Activated T-helper 1 cell treated with Interleukin-2 at 50 U/mL for 16 hours (primary cell): ENCODE measurements around the gene GLDC.
"Not testable (repeated sequence)": the region's sequence is repeated elsewhere in the genome, so short reads cannot be mapped to it uniquely, and the experiment has no call there.

Experiments
- DNase-seq: peaks from one replicate; pipeline ENCODE4 v3.0.0-alpha.2; 2020; ENCODE audit warnings: low read depth

The GLDC gene

GRCh38 chr9:6645355-6646292 is at the start of gene GLDC:
Gene GLDC (minus strand): TSS chr9:6645729. CDS start chr9:6645499, 230 bp downstream.
- DNase-seq, result no peak

- DNase-seq, result no peak
Observed at GRCh38 chr9:6692881-6693361, 47.4 kb upstream of the GLDC start.

GRCh38 chr9:6692433-6692832 is 46.9 kb upstream of the GLDC start:
- no peak for DNase-seq

GRCh38 chr9:6690675-6691070 is 45.1 kb upstream of the GLDC start:
- not testable (repeated sequence) for DNase-seq

- no peak for DNase-seq
Observed at GRCh38 chr9:6689893-6690674, 44.6 kb upstream of the GLDC start.

GRCh38 chr9:6687180-6687579 is 41.7 kb upstream of the GLDC start:
- no peak for DNase-seq

GRCh38 chr9:6686396-6686795 is 40.9 kb upstream of the GLDC start:
- DNase-seq, result no peak

- DNase-seq, result no peak
Observed at GRCh38 chr9:6681957-6682501, 36.5 kb upstream of the GLDC start.

- DNase-seq, result peak; percentile 82
Observed at GRCh38 chr9:6681147-6681956, 35.8 kb upstream of the GLDC start.

- peak; percentile 34 for DNase-seq
Observed at GRCh38 chr9:6680797-6681146, 35.2 kb upstream of the GLDC start.

- DNase-seq, result no peak
Observed at GRCh38 chr9:6677803-6678202, 32.3 kb upstream of the GLDC start.

- no peak for DNase-seq
Observed at GRCh38 chr9:6676254-6676921, 30.9 kb upstream of the GLDC start.

GRCh38 chr9:6675268-6675667 is 29.7 kb upstream of the GLDC start:
- DNase-seq, result no peak

GRCh38 chr9:6673326-6674025 is 27.9 kb upstream of the GLDC start:
- no peak for DNase-seq

GRCh38 chr9:6672118-6672517 is 26.6 kb upstream of the GLDC start:
- DNase-seq, result no peak

GRCh38 chr9:6671416-6671815 is 25.9 kb upstream of the GLDC start:
- no peak for DNase-seq

- no peak for DNase-seq
Observed at GRCh38 chr9:6669881-6670280, 24.4 kb upstream of the GLDC start.

- DNase-seq, result no peak
Observed at GRCh38 chr9:6667633-6668280, 22.2 kb upstream of the GLDC start.

GRCh38 chr9:6667080-6667479 is 21.6 kb upstream of the GLDC start:
- no peak for DNase-seq

GRCh38 chr9:6665628-6666027 is 20.1 kb upstream of the GLDC start:
- DNase-seq, result no peak
